HFFc6 (cell line): ENCODE measurements around the gene SYNPO2. TPM values are rescaled to one million over a fixed set of nuclear protein-coding genes. Genes with fewer than 3 reads are reported as not detected.
A peak's percentile ranks its signal among the peaks of the same experiment; 100 is the strongest.

ENCODE experiments used
- DNase-seq: peaks from one replicate; pipeline ENCODE4 v3.0.0-alpha.2; 2018
- H3K27ac Mint-ChIP-seq: 2 replicates; pipeline ENCODE4 v1.8.0; 2020; ENCODE audit warnings: mild to moderate bottlenecking, mixed read lengths
- H3K27me3 Mint-ChIP-seq: 2 replicates; pipeline ENCODE4 v1.8.0; 2021; ENCODE audit warnings: mild to moderate bottlenecking, moderate library complexity, mixed read lengths; ENCODE audit not compliant: insufficient read depth
- H3K36me3 Mint-ChIP-seq: 2 replicates; pipeline ENCODE4 v1.8.0; 2021; ENCODE audit warnings: low read depth, mixed read lengths
- H3K4me1 Mint-ChIP-seq: 2 replicates; pipeline ENCODE4 v1.8.0; 2020; ENCODE audit warnings: low read depth, mixed read lengths
- H3K4me3 Mint-ChIP-seq: 2 replicates; pipeline ENCODE4 v1.8.0; 2020; ENCODE audit warnings: mild to moderate bottlenecking, moderate library complexity, mixed read lengths
- H3K9me3 Mint-ChIP-seq: 2 replicates; pipeline ENCODE4 v1.8.0; 2020; ENCODE audit warnings: mild to moderate bottlenecking, mixed read lengths
- total RNA-seq, 6 experiments: library from RNA; stranded (reverse); fragmentation: NEBNext Ultra II Directional; extraction: Animal tissue kit (Norgen Biotek cat#: 25700); gene quantifications; 2 replicates in 1 of 6; 3 replicates in 5 of 6; pipeline ENCODE4 v1.2.3, GENCODE V29; 2021
- TF ChIP-seq, protein P1 (sequence below): fragments of 200-600 bp; sonication (generic); IDR thresholded peaks from 2 replicates; pipeline ENCODE4 v1.5.0; 2021; ENCODE audit warnings: antibody characterized with exemption, mild to moderate bottlenecking

Gene SYNPO2
- total RNA-seq, 6 experiments from 2014 or later = 11.6 to 36.7 (median 12.0) TPM

DNA sequence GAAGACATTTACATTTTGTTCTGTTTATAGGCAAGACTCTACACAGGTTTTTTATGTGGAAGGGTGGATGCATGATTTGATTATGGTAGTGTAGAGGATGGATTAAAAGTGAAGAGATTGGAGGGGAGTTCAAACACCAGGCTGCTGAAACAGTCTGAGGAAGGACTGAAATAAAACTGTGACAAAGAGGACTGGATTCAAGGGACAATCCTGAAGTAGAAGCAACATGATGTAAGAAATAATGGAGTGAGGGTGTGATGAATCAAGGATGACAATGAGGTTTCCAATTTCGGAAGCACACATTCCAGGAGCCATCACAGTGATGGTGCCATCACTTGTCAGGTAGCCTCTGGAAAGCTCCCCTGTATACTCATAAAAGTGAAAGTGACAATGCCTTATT is 103.5 kb downstream of the SYNPO2 start:
- no peaks in the 10 kb centered on the region for H3K27me3 Mint-ChIP-seq
- no peaks in the 10 kb centered on the region for H3K9me3 Mint-ChIP-seq
- TF ChIP-seq, protein P1, sequence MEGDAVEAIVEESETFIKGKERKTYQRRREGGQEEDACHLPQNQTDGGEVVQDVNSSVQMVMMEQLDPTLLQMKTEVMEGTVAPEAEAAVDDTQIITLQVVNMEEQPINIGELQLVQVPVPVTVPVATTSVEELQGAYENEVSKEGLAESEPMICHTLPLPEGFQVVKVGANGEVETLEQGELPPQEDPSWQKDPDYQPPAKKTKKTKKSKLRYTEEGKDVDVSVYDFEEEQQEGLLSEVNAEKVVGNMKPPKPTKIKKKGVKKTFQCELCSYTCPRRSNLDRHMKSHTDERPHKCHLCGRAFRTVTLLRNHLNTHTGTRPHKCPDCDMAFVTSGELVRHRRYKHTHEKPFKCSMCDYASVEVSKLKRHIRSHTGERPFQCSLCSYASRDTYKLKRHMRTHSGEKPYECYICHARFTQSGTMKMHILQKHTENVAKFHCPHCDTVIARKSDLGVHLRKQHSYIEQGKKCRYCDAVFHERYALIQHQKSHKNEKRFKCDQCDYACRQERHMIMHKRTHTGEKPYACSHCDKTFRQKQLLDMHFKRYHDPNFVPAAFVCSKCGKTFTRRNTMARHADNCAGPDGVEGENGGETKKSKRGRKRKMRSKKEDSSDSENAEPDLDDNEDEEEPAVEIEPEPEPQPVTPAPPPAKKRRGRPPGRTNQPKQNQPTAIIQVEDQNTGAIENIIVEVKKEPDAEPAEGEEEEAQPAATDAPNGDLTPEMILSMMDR = no peak
- no peak for DNase-seq
- peak overlapping the region; percentile 11 for H3K27ac Mint-ChIP-seq
- H3K4me3 Mint-ChIP-seq = no peak overlapping the region
- peaks cover 78% of the 10 kb centered on the region for H3K4me1 Mint-ChIP-seq
- H3K36me3 Mint-ChIP-seq = peaks cover 17% of the 10 kb centered on the region

DNA sequence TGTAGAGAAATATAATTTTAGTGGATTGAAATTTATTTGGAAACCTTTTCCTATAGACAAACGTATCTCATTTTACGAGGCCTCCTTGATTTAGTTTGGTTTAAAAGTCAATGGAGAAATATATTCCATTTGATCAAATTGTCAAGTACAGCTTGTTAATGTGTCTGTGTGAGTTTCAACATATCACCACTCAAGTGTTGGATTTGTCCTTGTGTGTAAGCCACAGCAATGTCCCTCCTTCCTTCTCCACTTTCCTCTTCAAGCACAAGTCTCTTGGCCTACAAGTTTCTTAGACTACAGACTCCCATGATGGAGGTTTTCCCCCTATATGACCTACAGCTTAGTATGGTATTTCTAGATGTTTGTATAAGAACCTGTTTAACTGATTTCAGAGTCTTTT is 104.7 kb downstream of the SYNPO2 start:
- TF ChIP-seq, protein P1 = no peak
- H3K27me3 Mint-ChIP-seq = no peaks in the 10 kb centered on the region
- no peak overlapping the region for H3K4me3 Mint-ChIP-seq
- peaks cover 79% of the 10 kb centered on the region for H3K4me1 Mint-ChIP-seq
- H3K36me3 Mint-ChIP-seq = peaks cover 17% of the 10 kb centered on the region
- H3K27ac Mint-ChIP-seq = no peak overlapping the region
- H3K9me3 Mint-ChIP-seq = no peaks in the 10 kb centered on the region
- no peak for DNase-seq

DNA sequence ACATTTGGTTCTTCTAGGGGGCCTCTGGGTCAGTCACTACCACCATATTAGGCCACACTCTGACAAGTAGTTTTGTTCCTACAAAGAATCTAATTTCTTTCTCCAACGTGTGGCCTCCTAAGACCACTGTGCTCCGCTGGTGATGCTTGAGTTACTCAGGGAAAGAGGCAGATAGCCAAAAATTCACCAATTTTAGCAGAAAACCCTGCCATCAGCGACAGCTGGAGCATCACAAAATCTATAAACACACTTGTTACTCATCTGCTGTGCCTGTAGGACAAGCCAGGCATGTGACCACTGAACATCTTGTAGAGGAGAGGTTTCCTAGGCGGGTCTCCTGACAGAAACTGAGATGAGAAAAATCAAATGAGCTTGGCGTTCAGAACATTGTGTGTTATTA is 105.4 kb downstream of the SYNPO2 start:
- Mint-ChIP-seq H3K4me1 (peaks cover 79% of the 10 kb centered on the region), H3K36me3 (peaks cover 17% of the 10 kb centered on the region), H3K4me3 (no peak overlapping the region), H3K27me3 (no peaks in the 10 kb centered on the region), H3K9me3 (no peaks in the 10 kb centered on the region), H3K27ac (peak overlapping the region; percentile 0; the same call in 1 of the 2 replicates)
- no peak for DNase-seq
- TF ChIP-seq, protein P1 = no peak

DNA sequence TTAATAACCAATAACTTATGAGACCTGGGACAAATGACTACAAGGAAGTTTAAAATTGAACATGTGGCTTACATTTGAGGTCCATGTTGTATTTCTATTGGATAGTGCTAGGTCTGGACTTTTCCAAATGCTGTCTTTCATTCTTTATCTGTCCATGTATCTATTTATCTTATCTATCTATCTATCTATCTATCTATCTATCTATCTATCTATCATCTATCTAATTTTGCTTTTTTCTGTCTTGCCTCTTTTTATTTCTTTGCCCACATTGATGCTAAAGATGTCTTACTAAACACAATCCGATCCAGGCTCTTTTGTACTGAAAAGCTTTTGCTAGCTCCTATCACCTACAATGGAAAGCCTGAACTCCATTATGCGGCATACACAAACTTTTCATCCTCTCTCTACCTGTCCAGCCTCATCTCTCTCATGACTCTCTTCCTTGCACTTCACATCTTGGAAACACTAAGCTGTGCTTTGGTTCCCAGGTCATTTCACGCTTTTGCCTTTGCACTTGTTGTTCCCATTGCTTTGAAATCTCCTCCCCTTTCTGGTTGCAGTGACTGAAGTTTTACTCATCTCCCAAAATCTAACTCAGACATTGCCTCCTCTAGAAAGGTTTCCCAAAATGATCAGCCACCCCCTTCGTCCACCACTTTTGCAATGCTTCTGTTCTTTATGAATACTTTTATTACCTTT is 107.2 kb downstream of the SYNPO2 start:
- H3K9me3 Mint-ChIP-seq = no peaks in the 10 kb centered on the region
- no peaks in the 10 kb centered on the region for H3K27me3 Mint-ChIP-seq
- H3K4me1 Mint-ChIP-seq = peaks cover 78% of the 10 kb centered on the region
- no peak for DNase-seq
- no peak overlapping the region for H3K4me3 Mint-ChIP-seq
- no peak overlapping the region for H3K27ac Mint-ChIP-seq
- TF ChIP-seq, protein P1 = no peak
- H3K36me3 Mint-ChIP-seq = peaks cover 9% of the 10 kb centered on the region; the same call in 1 of the 2 replicates

DNA sequence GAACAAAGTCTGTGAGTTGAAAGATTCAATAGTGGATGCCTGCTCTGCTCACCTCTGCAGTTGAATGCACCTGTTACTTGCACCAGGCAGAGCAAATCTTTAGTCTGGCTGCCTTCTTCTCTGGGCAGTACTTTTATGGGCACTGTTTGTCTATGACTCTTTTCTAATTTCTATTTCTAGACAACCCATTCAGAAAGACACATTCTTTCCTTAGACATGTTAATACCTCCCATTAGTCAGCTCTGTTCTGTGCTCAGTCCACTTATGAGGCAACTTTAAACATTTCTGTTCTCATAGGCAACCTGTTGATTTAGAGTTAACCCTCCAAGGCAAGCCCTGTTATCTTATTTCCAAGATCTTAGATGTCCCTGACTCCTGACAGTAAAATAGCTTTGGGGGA is 108.9 kb downstream of the SYNPO2 start:
- H3K36me3 Mint-ChIP-seq = no peaks in the 10 kb centered on the region
- peak; percentile 76 for DNase-seq
- H3K4me3 Mint-ChIP-seq = peak overlapping the region; percentile 52
- no peaks in the 10 kb centered on the region for H3K27me3 Mint-ChIP-seq
- TF ChIP-seq, protein P1 = no peak
- H3K9me3 Mint-ChIP-seq = no peaks in the 10 kb centered on the region
- peaks cover 69% of the 10 kb centered on the region for H3K4me1 Mint-ChIP-seq
- peak overlapping the region; percentile 76 for H3K27ac Mint-ChIP-seq
